ENCODE results near the gene DYNLT2B.
"Not testable (repeated sequence)": the region's sequence is repeated elsewhere in the genome, so short reads cannot be mapped to it uniquely, and the experiment has no call there.

The DYNLT2B gene

GRCh38 chr3:196326936-196327335 is 8.9 kb upstream of the DYNLT2B start:
- no peak for DNase-seq (ENCODE audit: low read depth in 2 of 2, low spot score in 1 of 2)

GRCh38 chr3:196323691-196324090 is 5.7 kb upstream of the DYNLT2B start:
- DNase-seq (ENCODE audit: low read depth in 2 of 2, low spot score in 1 of 2) = no peak

- DNase-seq (ENCODE audit: low read depth in 2 of 2, low spot score in 1 of 2) = no peak
Measured at GRCh38 chr3:196323016-196323415, 5.0 kb upstream of the DYNLT2B start.

DNA sequence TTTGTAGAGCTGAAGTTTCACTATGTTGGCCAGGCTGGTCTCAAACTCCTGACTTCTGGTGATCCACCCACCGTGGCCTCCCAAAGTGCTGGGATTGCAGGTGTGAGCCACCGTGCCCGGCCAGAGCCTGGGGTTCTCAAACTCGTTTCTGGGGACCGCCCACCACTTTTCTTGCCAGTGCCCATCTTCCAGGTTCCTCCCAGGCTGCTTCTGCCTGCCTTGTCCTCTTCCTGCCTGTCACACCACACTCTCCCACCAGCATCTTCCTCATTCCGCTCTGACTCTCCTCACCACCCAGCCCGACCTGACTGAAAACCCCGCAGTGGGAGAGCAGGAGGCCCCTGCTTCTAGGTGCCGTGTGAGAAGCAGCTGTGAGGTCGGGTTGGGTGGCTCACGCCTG is 3.1 kb upstream of the DYNLT2B start:
- no peak for DNase-seq (ENCODE audit: low read depth in 2 of 2, low spot score in 1 of 2)

DNA sequence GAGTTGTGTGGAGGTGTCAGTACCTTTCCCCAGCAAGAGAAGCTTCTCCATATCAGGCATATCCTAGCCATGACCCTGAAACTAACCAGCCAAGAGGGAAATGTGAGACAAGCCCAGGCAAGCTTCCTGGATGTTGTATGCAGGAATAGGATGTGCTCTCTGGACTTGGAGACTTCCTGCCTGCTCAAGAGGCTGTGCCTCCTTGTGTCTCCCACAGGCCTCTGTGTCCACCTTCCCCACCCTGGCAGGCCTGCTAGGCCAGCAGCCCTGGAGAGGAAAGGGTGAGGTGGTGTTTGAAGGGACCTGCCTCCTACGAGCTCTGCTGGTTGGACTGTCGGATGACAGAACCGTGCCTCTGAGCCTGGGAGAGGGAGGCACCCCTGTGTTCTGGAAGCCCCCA is 2.1 kb upstream of the DYNLT2B start:
- no peak for DNase-seq (ENCODE audit: low read depth in 2 of 2, low spot score in 1 of 2)

DNA sequence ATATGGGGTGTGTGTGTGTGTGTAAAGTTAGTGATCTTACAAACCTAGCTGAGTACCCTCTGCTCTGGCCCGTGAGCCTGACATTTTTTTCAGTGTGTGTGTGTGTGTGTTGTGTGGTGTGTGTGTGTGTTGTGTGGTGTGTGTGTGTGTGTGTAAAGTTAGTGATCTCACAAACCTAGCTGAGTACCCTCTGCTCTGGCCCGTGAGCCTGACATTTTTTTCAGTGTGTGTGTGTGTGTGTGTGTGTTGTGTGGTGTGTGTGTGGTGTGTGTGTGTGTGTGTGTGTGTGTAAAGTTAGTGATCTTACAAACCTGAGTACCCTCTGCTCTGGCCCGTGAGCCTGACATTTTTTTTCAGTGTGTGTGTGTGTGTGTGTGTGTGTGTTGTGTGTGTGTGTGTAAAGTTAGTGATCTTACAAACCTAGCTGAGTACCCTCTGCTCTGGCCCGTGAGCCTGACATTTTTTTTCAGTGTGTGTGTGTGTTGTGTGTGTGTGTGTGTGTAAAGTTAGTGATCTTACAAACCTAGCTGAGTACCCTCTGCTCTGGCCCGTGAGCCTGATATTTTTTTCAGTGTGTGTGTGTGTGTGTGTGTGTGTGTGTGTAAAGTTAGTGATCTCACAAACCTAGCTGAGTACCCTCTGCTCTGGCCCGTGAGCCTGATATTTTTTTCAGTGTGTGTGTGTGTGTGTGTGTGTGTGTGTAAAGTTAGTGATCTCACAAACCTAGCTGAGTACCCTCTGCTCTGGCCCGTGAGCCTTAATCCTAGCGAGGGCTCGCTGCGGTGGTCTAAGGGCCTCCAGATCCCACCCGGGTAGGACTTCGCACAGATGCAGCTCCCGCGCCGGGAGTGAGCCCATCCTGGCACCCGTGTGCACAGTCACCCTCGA is 997 bp downstream of the DYNLT2B start:
- DNase-seq (ENCODE audit: low read depth in 2 of 2, low spot score in 1 of 2) = not testable (repeated sequence)

DNA sequence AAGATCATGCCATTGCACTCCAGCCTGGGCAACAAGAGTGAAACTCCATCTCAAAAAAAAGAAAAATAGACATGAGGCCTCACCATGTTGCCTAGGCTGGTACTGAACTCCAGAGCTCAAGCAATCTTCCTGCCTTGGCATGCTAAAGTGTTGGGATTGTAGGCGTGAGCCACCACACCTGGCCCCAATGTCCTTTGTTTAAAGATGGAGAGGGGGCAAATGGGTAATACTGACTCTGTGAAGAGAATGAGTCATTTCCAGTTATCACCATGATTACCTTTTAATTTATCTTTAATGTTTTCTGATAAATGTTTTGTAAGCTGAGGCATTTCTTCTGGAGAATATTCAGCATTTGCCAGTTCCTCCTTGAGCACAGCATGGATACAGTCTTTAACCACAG is 2.2 kb downstream of the DYNLT2B start:
- DNase-seq (ENCODE audit: low read depth in 2 of 2, low spot score in 1 of 2) = no peak

DNA sequence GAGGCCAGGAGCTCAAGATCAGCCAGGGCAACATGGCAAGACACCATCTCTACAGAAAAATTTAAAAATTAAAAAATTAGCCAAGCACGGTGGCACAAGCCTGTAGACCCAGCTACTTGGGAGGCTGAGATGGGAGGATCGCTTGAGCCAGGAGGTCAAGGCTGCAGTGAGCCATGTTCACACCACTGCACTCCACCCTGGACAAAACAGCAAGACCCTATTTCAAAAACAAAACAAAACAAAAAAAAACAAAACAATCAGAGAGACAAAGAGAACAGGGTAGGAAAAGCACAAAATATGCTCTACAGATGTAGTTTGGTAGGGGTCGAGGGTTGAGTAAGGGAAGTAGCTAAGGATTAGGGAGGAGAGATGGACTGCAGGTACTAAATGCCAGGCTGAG is 3.4 kb downstream of the DYNLT2B start:
- DNase-seq (ENCODE audit: low read depth in 2 of 2, low spot score in 1 of 2) = no peak

DNA sequence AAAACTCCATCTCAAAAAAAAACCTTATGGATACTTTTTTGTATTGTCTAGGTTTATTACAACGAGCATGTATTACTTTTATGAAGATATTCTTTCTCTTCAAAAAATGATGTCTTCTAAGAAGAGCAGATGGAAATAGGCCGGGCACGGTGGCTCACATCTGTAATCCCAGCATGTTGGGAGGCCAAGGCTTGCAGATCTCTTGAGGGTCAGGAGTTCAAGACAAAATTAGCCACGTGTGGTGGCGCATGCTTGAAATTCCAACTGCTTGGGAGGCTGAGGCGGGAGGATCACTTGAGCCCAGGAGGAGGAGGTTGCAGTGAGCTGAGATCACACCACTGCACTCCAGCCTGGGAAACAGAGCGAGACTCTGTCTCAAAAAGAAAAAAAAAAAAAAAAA is 4.0 kb downstream of the DYNLT2B start:
- DNase-seq (ENCODE audit: low read depth in 2 of 2, low spot score in 1 of 2) = not testable (repeated sequence)

DNA sequence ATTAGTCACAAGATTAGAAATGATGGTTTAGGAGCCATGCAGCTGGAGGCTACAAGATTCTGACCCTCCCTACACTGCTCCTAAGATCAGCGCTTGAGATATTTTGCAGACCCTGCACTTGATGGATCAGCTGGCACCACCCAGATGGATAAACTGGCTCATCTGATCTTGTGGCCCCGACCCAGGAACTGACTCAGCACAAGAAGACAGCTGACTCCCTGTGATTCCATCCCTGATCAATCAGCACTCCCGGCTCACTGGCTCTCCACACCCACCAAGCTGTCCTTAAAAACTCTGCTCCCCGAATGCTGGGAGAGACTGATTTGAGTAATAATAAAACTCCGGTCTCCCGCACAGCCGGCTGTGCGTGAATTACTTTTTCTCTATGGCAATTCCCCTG is 15.1 kb downstream of the DYNLT2B start:
- not testable (repeated sequence) for DNase-seq (ENCODE audit: low read depth in 2 of 2, low spot score in 1 of 2)

GRCh38 chr3:196302551-196302950 is 15.5 kb downstream of the DYNLT2B start:
- DNase-seq (ENCODE audit: low read depth in 2 of 2, low spot score in 1 of 2) = not testable (repeated sequence)

DNA sequence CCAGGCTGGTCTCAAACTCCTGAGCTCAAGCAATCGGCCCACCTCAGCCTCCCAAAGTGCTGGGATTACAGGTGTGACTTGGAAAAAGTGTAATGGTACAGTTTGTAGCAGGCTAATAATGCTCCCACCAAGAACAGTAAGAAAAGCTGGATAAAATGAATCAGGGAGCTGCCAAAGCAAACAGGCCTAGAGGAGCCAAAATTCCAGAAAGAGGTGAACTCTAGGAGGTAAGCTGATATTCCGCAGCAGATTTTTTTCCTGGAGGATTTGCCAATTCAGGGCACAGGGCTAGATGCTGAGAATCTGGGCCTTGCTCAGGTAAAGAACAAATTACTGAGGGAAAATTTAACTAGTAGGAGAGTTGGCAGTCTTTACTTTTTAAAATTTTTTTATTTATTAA is 19.5 kb downstream of the DYNLT2B start:
- DNase-seq (ENCODE audit: low read depth in 2 of 2, low spot score in 1 of 2) = no peak

DNA sequence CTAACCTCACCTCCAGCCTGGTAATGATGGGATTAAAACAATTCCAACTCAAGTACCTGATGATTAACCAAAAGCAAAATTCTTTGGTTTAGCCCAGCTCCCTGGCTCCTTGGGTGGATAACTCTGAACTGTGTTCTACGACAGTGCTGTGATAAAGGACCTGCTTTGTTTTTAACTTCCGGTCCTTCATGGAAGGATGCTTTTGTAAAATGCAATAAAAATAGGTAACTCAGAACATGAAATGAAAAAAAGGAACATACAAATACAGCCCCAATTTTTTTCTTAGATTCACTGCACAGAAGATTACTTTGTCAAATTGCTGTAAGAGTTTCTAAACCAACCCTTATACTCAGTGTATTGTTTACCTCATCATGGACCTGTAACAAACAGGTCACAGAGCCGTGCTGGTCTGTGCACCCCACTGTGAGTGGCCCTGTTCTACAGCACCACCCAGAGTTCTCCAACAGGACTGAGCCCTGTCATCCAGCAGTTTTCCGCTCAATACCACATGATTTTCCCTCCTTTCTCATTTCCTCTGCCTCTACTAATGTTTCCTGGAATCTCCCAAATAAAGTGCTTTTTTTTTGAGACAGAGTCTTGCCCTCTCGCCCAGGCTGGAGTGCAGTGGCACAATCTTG is 25.6 kb downstream of the DYNLT2B start:
- DNase-seq (ENCODE audit: low read depth in 2 of 2, low spot score in 1 of 2) = no peak

DNA sequence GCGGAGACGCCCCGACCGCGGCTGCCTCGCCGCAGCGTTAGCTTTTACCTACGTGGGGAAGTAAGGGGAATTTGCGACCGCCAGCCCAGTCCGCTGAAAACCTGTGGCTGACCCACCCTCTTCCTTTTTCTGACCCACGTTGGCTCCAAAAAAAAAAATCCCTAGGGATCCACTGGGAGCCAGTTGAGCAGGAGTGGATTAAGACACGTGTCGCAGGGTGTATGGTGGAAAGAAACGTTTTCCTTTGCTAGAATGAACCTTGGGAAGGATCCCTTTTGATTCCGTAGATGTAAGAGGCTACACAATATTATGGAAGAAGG is 29.9 kb downstream of the DYNLT2B start:
- DNase-seq (ENCODE audit: low read depth in 2 of 2, low spot score in 1 of 2) = peak in 1 of 2 donors; percentile 2

- peak; percentile 47 to 53 for DNase-seq (ENCODE audit: low read depth in 2 of 2, low spot score in 1 of 2)
Measured at GRCh38 chr3:196287440-196288140, 30.4 kb downstream of the DYNLT2B start, which contains the start of gene PCYT1A. TSS of gene PCYT1A (minus strand) at chr3:196287726. CDS start at chr3:196270531, 17,195 bp downstream.

GRCh38 chr3:196287090-196287439 is 31.0 kb downstream of the DYNLT2B start:
- peak; percentile 2 to 3 for DNase-seq (ENCODE audit: low read depth in 2 of 2, low spot score in 1 of 2)

- no peak for DNase-seq (ENCODE audit: low read depth in 2 of 2, low spot score in 1 of 2)
Measured at GRCh38 chr3:196284396-196284795, 33.6 kb downstream of the DYNLT2B start.

- DNase-seq (ENCODE audit: low read depth in 2 of 2, low spot score in 1 of 2) = no peak
Measured at GRCh38 chr3:196281962-196282361, 36.1 kb downstream of the DYNLT2B start.

- DNase-seq (ENCODE audit: low read depth in 2 of 2, low spot score in 1 of 2) = no peak
Measured at GRCh38 chr3:196280689-196281440, 37.2 kb downstream of the DYNLT2B start.

DNA sequence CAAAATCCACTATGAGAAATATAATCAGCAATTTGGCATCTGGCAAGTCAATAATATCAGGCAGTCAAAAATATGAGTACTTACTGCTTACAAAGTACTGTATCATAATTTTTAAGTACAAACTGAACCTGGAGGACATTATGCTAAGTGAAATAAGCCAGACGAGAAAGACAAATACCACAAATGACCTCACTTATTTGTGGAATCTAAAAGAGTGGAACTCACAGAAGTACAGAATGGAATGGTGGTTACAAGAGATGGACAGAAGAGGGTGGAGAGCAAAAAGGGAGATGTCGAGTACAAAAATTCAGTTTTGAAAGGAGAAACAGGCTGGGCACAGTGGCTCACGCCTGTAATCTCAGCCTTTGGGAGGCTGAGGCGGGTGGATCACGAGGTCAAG is 42.9 kb downstream of the DYNLT2B start:
- DNase-seq (ENCODE audit: low read depth in 2 of 2, low spot score in 1 of 2) = no peak

- DNase-seq (ENCODE audit: low read depth in 2 of 2, low spot score in 1 of 2) = peak; percentile 7 to 13
Measured at GRCh38 chr3:196274585-196274984, 43.5 kb downstream of the DYNLT2B start.
